GM19328 (cell line): Measurements from ENCODE around the gene CNR2.
A peak's percentile ranks its signal among the peaks of the same experiment; 100 is the strongest.
"Not testable (repeated sequence)": the region's sequence is repeated elsewhere in the genome, so short reads cannot be mapped to it uniquely, and the experiment has no call there.

Source experiments
- ATAC-seq: cut with Tn5 transposase; IDR thresholded peaks from one replicate; pipeline ENCODE4 v1.9.1; 2021; ENCODE audit warnings: mild to moderate bottlenecking, moderate library complexity; ENCODE audit not compliant: unreplicated experiment

CNR2 gene

GRCh38 chr1:23913212-23913880 lies at the start of gene CNR2:
TSS of gene CNR2 (minus strand) at chr1:23913362. CDS start at chr1:23875617, 37,745 bp downstream.
- ATAC-seq: no peak

GRCh38 chr1:23960291-23961020 lies 47.3 kb upstream of the CNR2 start:
- no peak for ATAC-seq

GRCh38 chr1:23959461-23960290 lies 46.5 kb upstream of the CNR2 start, which contains the start of gene PNRC2:
TSS of gene PNRC2 (plus strand) at chr1:23959828. CDS start at chr1:23961458, 1,630 bp downstream.
- ATAC-seq: peak; percentile 71

GRCh38 chr1:23958810-23959460 lies 45.8 kb upstream of the CNR2 start:
- peak; percentile 53 for ATAC-seq

- not testable (repeated sequence) for ATAC-seq
Measured at GRCh38 chr1:23958040-23958809, 45.1 kb upstream of the CNR2 start.

GRCh38 chr1:23957096-23957495 lies 43.9 kb upstream of the CNR2 start:
- no peak for ATAC-seq

- ATAC-seq: no peak
Measured at GRCh38 chr1:23953020-23953419, 39.9 kb upstream of the CNR2 start.

- no peak for ATAC-seq
Measured at GRCh38 chr1:23947366-23947765, 34.2 kb upstream of the CNR2 start.

- no peak for ATAC-seq
Measured at GRCh38 chr1:23936481-23937176, 23.5 kb upstream of the CNR2 start.

GRCh38 chr1:23931491-23931880 lies 18.3 kb upstream of the CNR2 start:
- no peak for ATAC-seq

- ATAC-seq: no peak
Measured at GRCh38 chr1:23930861-23931490, 17.8 kb upstream of the CNR2 start.

GRCh38 chr1:23930270-23930669 lies 17.1 kb upstream of the CNR2 start:
- no peak for ATAC-seq

GRCh38 chr1:23928789-23929188 lies 15.6 kb upstream of the CNR2 start:
- no peak for ATAC-seq

GRCh38 chr1:23927097-23927496 lies 13.9 kb upstream of the CNR2 start:
- no peak for ATAC-seq

GRCh38 chr1:23925279-23925678 lies 12.1 kb upstream of the CNR2 start:
- ATAC-seq: no peak

GRCh38 chr1:23924601-23925000 lies 11.4 kb upstream of the CNR2 start:
- ATAC-seq: no peak

GRCh38 chr1:23923592-23924499 lies 10.7 kb upstream of the CNR2 start:
- no peak for ATAC-seq

GRCh38 chr1:23922321-23922943 lies 9.3 kb upstream of the CNR2 start:
- no peak for ATAC-seq
